ENCODE results near the gene CYB5R2.

The CYB5R2 gene

DNA sequence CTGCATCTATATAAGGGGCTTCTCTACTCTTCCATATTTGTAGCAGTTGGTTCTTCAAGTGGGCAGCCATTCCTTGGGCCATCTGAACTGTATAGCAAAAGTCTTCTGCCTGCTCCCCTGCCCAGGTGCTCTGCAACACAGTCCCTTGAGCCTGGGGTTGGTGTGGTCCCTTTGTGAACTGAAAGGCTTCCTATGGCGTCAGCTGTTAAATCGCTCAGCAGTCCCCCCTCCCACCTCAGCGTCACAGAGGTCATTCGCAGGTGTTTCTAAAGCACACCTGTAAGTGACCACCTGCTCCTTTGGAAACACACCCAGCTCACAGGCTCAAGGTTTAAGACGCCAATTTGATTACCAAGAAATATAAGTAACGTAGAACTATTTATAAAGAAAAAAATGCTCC lies 37.0 kb downstream of the CYB5R2 start:
- DNase-seq, result no peak

DNA sequence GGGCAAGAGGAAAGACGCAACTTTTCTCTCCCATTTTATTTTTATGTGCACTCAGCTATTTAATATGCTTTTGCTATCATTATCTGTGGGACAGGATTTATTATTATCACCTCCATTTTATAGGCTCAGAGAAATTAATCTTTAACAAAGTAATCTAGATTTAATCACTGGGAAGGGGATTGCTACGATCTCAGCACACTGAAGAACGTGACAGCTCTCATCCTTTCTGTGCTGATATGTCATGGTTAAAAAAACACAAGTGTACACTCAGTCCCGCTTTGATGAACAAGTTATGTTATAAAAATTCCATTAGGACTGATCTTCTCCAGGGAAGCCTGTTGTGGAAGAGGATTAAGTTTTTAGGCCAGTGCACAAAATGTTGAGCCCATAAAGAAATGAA lies 37.6 kb downstream of the CYB5R2 start:
- DNase-seq, result no peak

DNA sequence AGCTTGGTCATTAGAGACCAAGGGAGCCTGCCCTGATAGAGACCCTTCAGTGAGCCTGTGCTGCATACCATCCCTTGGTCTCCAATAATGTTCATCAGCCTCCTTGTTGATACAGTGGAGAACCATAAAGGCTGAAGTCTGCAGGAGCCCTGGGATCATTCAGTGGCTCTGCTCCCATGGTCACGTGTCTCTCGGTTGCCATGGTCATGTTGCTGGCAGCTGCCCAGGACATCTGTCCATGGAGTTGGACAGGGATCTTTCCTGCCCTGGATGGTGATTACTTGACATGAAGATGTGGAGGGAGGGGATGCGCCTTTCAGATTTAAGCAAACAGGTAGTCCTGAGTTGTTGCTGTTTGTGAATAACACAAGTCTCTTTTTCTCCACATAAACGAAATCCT lies 38.2 kb downstream of the CYB5R2 start:
- no peak for DNase-seq

DNA sequence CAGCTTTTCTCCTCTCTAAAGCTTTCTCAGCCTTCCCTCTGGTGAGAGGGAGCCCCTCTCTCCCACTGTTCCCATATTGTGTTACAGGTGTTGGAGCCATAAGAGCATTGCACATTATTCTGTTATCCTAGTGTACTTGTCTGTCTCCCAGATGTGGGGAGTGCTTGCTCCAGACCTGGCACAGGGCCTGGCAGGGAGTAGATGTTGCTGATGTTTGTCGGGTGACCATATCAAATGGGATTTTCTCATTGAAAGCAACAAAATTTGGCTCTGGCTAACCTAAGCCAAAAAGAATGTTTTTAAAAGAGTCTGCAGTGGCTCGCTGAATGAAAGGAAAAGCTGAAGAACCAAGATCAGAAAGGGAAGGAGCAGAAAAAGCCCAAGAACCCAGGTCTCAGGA lies 41.1 kb downstream of the CYB5R2 start:
- DNase-seq, result no peak

DNA sequence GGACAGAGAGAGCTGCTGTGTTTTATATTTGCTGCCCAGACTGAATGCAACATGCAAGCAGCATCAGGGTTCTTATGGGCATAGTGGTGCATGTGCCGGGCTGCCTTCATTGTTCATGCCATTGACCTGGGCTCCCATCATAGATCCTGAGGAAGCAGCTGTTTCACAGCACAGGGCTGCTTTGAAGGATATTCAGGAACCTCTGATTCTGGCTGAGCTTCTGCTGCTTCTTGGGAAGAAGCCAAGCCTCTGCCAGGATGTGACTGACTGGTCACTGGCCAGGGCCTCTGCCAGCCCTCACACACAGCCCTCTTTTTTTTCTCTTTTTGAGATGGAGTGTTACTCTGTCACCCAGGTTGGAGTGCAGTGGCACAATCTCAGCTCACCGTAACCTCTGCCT lies 43.3 kb downstream of the CYB5R2 start:
- DNase-seq, result no peak

DNA sequence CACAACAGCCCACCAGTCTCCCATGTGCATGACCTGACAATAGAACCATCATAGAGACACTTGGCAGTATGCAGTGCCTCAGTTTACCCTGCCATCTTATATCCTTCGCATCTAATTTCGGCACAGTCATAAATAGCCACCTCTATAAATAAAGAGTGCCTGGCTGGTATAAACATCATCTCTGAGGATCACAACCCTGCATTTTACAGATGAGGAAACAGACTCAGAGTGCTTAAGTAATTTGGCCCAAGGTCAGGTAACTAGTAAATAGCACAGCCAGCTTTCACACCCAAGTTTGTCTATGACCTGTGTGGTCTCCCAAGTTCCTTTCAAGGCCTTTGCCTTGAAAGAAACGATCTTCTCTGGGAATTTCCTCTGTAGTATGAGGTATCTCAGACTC lies 44.6 kb downstream of the CYB5R2 start:
- no peak for DNase-seq

DNA sequence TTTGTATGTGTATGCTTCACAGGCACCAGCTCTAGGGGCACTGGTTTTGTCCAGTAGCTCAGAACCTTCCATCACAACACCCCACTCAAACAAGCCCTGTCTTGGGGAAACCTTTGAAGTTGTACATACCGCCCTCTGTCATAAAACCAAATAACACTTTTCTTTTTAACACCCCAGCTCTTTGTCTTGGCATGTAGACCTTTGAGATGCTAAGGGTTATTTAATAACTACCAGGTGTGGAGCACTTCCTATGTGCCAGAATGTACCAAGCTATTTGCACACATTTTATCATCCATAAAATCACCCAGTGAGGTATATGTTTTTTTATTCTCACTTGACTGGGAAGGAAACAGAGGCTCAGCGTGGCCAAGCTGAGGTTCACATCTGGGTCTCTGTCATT lies 50.6 kb downstream of the CYB5R2 start:
- no peak for DNase-seq

DNA sequence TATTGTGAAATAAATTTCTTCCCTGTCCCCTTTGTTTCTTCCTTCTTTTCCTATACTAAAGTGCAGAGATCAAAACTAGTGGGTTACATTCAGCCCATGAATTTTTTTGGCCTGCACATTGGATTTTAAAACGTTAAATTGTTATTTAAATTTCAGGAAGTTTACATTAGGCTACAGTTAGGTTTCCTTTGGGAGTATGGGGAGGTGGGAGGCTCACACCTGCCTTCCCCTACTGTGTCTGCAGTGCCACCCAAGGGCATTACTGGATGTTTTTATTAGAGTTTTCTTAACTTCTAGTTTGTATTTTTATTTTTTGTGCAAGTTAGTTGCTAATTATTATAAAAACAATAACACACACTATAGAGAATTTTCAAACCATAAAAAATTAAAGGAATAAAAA lies 51.7 kb downstream of the CYB5R2 start:
- DNase-seq, result no peak

DNA sequence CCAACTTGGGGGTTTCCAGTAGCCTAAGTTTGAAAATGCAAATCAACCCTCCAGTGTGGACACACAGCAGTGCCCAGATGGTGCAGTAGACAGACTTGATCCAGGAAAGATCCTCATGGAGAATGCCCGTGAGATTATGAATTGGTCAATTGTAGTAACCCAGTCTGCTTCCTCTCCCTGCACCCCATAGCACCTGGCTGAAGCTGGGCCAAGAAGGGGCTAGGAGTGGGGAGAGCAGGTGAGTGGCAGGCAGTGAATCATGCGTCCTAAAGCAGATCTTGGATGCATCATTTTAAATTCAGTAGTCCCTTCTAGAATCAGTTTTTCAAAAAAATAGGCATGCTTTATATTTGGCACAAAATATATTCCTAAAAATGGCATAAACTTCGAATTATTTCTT lies 52.2 kb downstream of the CYB5R2 start:
- no peak for DNase-seq

DNA sequence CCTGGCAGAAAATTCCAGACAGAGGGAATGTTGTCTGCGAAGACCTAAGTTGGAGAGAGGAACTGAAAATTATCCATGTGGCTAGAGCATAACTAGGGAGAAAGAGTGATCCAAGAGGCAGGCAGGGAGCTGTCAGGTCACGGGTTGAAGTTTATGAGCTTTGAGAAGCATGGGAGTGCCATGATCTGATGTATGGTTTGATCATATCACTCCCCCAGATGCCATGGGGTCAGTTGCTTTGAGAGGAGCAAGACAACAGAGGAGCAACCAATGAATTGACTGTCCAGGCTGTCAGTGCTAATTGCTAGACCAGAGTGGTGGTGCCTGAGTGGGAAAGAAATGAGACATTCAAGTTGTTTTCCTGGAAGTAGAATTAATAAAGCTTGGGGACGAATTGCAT lies 54.0 kb downstream of the CYB5R2 start:
- no peak for DNase-seq

DNA sequence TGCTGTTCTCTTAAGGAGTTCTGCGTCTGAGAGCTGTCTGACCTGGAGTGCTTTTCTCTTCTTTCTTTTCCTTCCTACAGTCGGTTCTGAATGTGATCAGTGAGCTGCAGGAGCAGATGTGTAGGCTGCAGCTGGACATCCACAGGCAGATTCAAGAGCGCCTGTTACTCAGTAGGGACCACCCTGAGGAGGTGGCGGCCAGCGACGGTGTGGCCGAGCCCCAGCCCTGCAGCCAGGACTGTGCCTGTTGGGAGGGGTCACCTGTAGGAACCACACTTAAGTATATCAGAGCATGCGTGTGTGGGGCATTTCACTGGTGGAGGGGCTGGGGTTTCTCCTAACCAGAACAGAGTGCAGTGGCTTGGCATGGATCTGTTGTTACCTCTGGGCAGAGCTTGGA lies 56.3 kb downstream of the CYB5R2 start:
- DNase-seq, result no peak

Measured in NCI-H774 (cell line).